Urinary bladder (tissue), 4 donors: ENCODE results near the gene DPP10. TPM values are rescaled to one million over a fixed set of nuclear protein-coding genes. Genes with fewer than 3 reads are reported as not detected.
"Not testable (repeated sequence)": the region's sequence is repeated elsewhere in the genome, so short reads cannot be mapped to it uniquely, and the experiment has no call there.

Experiments
- DNase-seq: peaks from one replicate; pipeline ENCODE4 v3.0.0-alpha.2; 2015; ENCODE audit errors: extremely low spot score
- H3K27ac ChIP-seq: one replicate; pipeline ENCODE4 v1.5.1; 2013; ENCODE audit warnings: low read depth, mild to moderate bottlenecking, moderate library complexity
- H3K36me3 ChIP-seq: one replicate; pipeline ENCODE4 v1.6.1; 2013; ENCODE audit warnings: mild to moderate bottlenecking, moderate library complexity; ENCODE audit not compliant: insufficient read depth
- H3K4me1 ChIP-seq: one replicate; pipeline ENCODE4 v1.6.1; 2013; ENCODE audit warnings: mild to moderate bottlenecking, moderate library complexity; ENCODE audit not compliant: insufficient read depth
- H3K4me3 ChIP-seq: one replicate; pipeline ENCODE4 v1.5.1; 2013; ENCODE audit warnings: low read depth, low read length
- WGBS: extraction: QIAGEN DNeasy Blood & Tissue Kit; methylation state at CpG from one replicate; pipeline ENCODE4 v1.1.7; 2013; 5-methylcytosine and 5-hydroxymethylcytosine counted together
- polyA plus RNA-seq: library from polyadenylated mRNA; stranded (reverse); fragments of 200-250 nt; gene quantifications from one replicate; pipeline ENCODE4 v1.2.3, GENCODE V29; 2013
- total RNA-seq: library from RNA; depleted of rRNA; stranded (reverse); fragments of >200 nt; gene quantifications from one replicate; pipeline ENCODE4 v1.2.3, GENCODE V29; 2014
- donor health status: healthy with polysubstance abuse.
- donor health status: healthy.

DPP10 gene
- total and polyA plus RNA-seq, 2 donors = 0.32 to 12.4 TPM

- Histone ChIP-seq H3K36me3 (no peaks in the 10 kb centered on the region), H3K4me3 (no peak overlapping the region), H3K4me1 (no peaks in the 10 kb centered on the region), H3K27ac (no peak overlapping the region)
- 71% methylated on average over 2 of the region's 2 CpGs for WGBS
- no peak for DNase-seq
Measured at GRCh38 chr2:114949228-114949804, 506.9 kb downstream of the DPP10 start.

GRCh38 chr2:114960389-114960788 lies 517.9 kb downstream of the DPP10 start:
- WGBS = 81% methylated on average over 5 of the region's 5 CpGs
- Histone ChIP-seq H3K4me1 (no peaks in the 10 kb centered on the region), H3K27ac (no peak overlapping the region), H3K36me3 (no peaks in the 10 kb centered on the region), H3K4me3 (no peak overlapping the region)
- DNase-seq = no peak

GRCh38 chr2:114962532-114962931 lies 520.1 kb downstream of the DPP10 start:
- no peak overlapping the region for H3K27ac ChIP-seq
- DNase-seq = no peak
- H3K4me3 ChIP-seq = no peak overlapping the region
- 68% methylated on average over 3 of the region's 3 CpGs for WGBS
- no peaks in the 10 kb centered on the region for H3K4me1 ChIP-seq
- H3K36me3 ChIP-seq = no peaks in the 10 kb centered on the region

GRCh38 chr2:114968748-114969400 lies 526.4 kb downstream of the DPP10 start:
- 62% methylated on average over 2 of the region's 2 CpGs for WGBS
- no peak for DNase-seq
- H3K36me3 ChIP-seq = no peaks in the 10 kb centered on the region
- H3K4me3 ChIP-seq = no peak overlapping the region
- no peak overlapping the region for H3K27ac ChIP-seq
- H3K4me1 ChIP-seq = no peaks in the 10 kb centered on the region

- not testable (repeated sequence) for H3K36me3 ChIP-seq, DNase-seq, H3K4me1 ChIP-seq, H3K4me3 ChIP-seq, H3K27ac ChIP-seq
- 85% methylated on average over 11 of the region's 19 CpGs for WGBS
Measured at GRCh38 chr2:115004321-115004720, 561.9 kb downstream of the DPP10 start.

- WGBS = 85% methylated on average over 4 of the region's 4 CpGs
- Histone ChIP-seq H3K4me1 (no peaks in the 10 kb centered on the region), H3K27ac (no peak overlapping the region), H3K36me3 (no peaks in the 10 kb centered on the region), H3K4me3 (no peak overlapping the region)
- DNase-seq = no peak
Measured at GRCh38 chr2:115011721-115012120, 569.3 kb downstream of the DPP10 start.

GRCh38 chr2:115022013-115022412 lies 579.6 kb downstream of the DPP10 start:
- 96% methylated on average over 3 of the region's 3 CpGs for whole genome bisulfite sequencing
- H3K4me3 ChIP-seq, DNase-seq, H3K36me3 ChIP-seq, H3K4me1 ChIP-seq, H3K27ac ChIP-seq: not testable (repeated sequence)

- no peaks in the 10 kb centered on the region for H3K4me1 ChIP-seq
- H3K4me3 ChIP-seq = no peak overlapping the region
- DNase-seq = no peak
- no peak overlapping the region for H3K27ac ChIP-seq
- WGBS = 69% methylated on average over 3 of the region's 3 CpGs
- H3K36me3 ChIP-seq = no peaks in the 10 kb centered on the region
Measured at GRCh38 chr2:115034801-115035200, 592.4 kb downstream of the DPP10 start.

GRCh38 chr2:115036818-115037217 lies 594.4 kb downstream of the DPP10 start:
- H3K4me1 ChIP-seq = no peaks in the 10 kb centered on the region
- H3K4me3 ChIP-seq = no peak overlapping the region
- H3K36me3 ChIP-seq = no peaks in the 10 kb centered on the region
- H3K27ac ChIP-seq = no peak overlapping the region
- 68% methylated on average over 2 of the region's 2 CpGs for WGBS
- no peak for DNase-seq

- DNase-seq = no peak
- Histone ChIP-seq H3K27ac (no peak overlapping the region), H3K36me3 (no peaks in the 10 kb centered on the region), H3K4me1 (no peaks in the 10 kb centered on the region), H3K4me3 (no peak overlapping the region)
- WGBS = 28% methylated on average over 2 of the region's 2 CpGs
Measured at GRCh38 chr2:115057473-115057872, 615.0 kb downstream of the DPP10 start.

- H3K27ac ChIP-seq = no peak overlapping the region
- no peak for DNase-seq
- H3K4me3 ChIP-seq = no peak overlapping the region
- no peaks in the 10 kb centered on the region for H3K36me3 ChIP-seq
- no peaks in the 10 kb centered on the region for H3K4me1 ChIP-seq
Measured at GRCh38 chr2:115070002-115070401, 627.6 kb downstream of the DPP10 start.

- Histone ChIP-seq H3K4me1 (no peaks in the 10 kb centered on the region), H3K4me3 (no peak overlapping the region), H3K27ac (no peak overlapping the region), H3K36me3 (no peaks in the 10 kb centered on the region)
- WGBS = 72% methylated on average over 4 of the region's 4 CpGs
- no peak for DNase-seq
Measured at GRCh38 chr2:115071534-115071933, 629.1 kb downstream of the DPP10 start.

GRCh38 chr2:115075800-115076199 lies 633.4 kb downstream of the DPP10 start:
- no peaks in the 10 kb centered on the region for H3K4me1 ChIP-seq
- no peaks in the 10 kb centered on the region for H3K36me3 ChIP-seq
- H3K27ac ChIP-seq = no peak overlapping the region
- WGBS = 39% methylated on average over 2 of the region's 2 CpGs
- H3K4me3 ChIP-seq = no peak overlapping the region
- no peak for DNase-seq

GRCh38 chr2:115077626-115078025 lies 635.2 kb downstream of the DPP10 start:
- no peak for DNase-seq
- H3K36me3 ChIP-seq = no peaks in the 10 kb centered on the region
- H3K4me3 ChIP-seq = no peak overlapping the region
- WGBS = 42% methylated on average over 1 of the region's 1 CpG
- H3K27ac ChIP-seq = no peak overlapping the region
- no peaks in the 10 kb centered on the region for H3K4me1 ChIP-seq
